ENCODE measurements around the gene MTHFD2L. TPM values are rescaled to one million over a fixed set of nuclear protein-coding genes. Genes with fewer than 3 reads are reported as not detected.
A peak's percentile ranks its signal among the peaks of the same experiment; 100 is the strongest.

Gene MTHFD2L
- total RNA-seq, 3 donors from 2014 or later, result 10.7 to 12.9 (median 11.6) TPM

- no peak overlapping the region for H3K4me3 ChIP-seq
- H3K4me1 ChIP-seq (ENCODE audit: low read depth), result no peaks in the 10 kb centered on the region
- no peaks in the 10 kb centered on the region for H3K9me3 ChIP-seq
- no peak for DNase-seq
- no peaks in the 10 kb centered on the region for H3K36me3 ChIP-seq (ENCODE audit: low read depth)
- intact Hi-C loops (cut with DNase I, micrococcal nuclease), result no loop called here
- ATAC-seq, result no peak
- TF ChIP-seq CTCF (IDR thresholded peaks at IDR 0.05), result no peak
Measured at GRCh38 chr4:74219240-74219639, 61.3 kb downstream of the MTHFD2L start.

- no peaks in the 10 kb centered on the region for H3K4me1 ChIP-seq (ENCODE audit: low read depth)
- no peak overlapping the region for H3K4me3 ChIP-seq
- no peaks in the 10 kb centered on the region for H3K9me3 ChIP-seq
- ATAC-seq (no peak), DNase-seq (no peak)
- intact Hi-C loops (cut with DNase I, micrococcal nuclease), result loop anchor here in 1 of 2 donors (10.0 kb wide), 1 partner anchor 82 kb away; the partner anchor contains the start of gene EPGN
- TF ChIP-seq CTCF (IDR thresholded peaks at IDR 0.05), result no peak
- no peaks in the 10 kb centered on the region for H3K36me3 ChIP-seq (ENCODE audit: low read depth)
Measured at GRCh38 chr4:74223098-74223497, 65.2 kb downstream of the MTHFD2L start.

GRCh38 chr4:74223801-74224200 lies 65.9 kb downstream of the MTHFD2L start:
- H3K4me1 ChIP-seq (ENCODE audit: low read depth), result no peaks in the 10 kb centered on the region
- no peak for TF ChIP-seq CTCF (IDR thresholded peaks at IDR 0.05)
- H3K4me3 ChIP-seq, result no peak overlapping the region
- no peaks in the 10 kb centered on the region for H3K36me3 ChIP-seq (ENCODE audit: low read depth)
- ATAC-seq (no peak), DNase-seq (no peak)
- H3K9me3 ChIP-seq, result no peaks in the 10 kb centered on the region
- intact Hi-C loops (cut with DNase I, micrococcal nuclease), result loop anchor here in 1 of 2 donors (10.0 kb wide), 1 partner anchor 81 kb away; the partner anchor contains the start of gene EPGN

- ATAC-seq, result peak; percentile 59
- intact Hi-C loops (cut with DNase I, micrococcal nuclease), result loop anchor here in 1 of 2 donors (10.0 kb wide), 1 partner anchor 76 kb away; the partner anchor contains the start of gene EPGN
Measured at GRCh38 chr4:74228691-74229640, 71.0 kb downstream of the MTHFD2L start.

GRCh38 chr4:74230902-74231499 lies 73.1 kb downstream of the MTHFD2L start:
- Histone ChIP-seq H3K4me1 (ENCODE audit: low read depth) (peaks cover 9% of the 10 kb centered on the region), H3K4me3 (no peak overlapping the region), H3K9me3 (no peaks in the 10 kb centered on the region), H3K36me3 (ENCODE audit: low read depth) (no peaks in the 10 kb centered on the region)
- TF ChIP-seq CTCF (IDR thresholded peaks at IDR 0.05), result no peak
- ATAC-seq (peak; percentile 94), DNase-seq (peak in 1 of 3 donors; percentile 80)
- intact Hi-C loops (cut with DNase I, micrococcal nuclease), result no loop called here

More at GRCh38 chr4:74228691-74229640, 71.0 kb downstream of the MTHFD2L start:
- Histone ChIP-seq H3K36me3 (ENCODE audit: low read depth) (no peaks in the 10 kb centered on the region), H3K4me1 (ENCODE audit: low read depth) (peaks cover 9% of the 10 kb centered on the region), H3K4me3 (no peak overlapping the region), H3K9me3 (no peaks in the 10 kb centered on the region)
- peak; percentile 63 to 87 (median 78) for DNase-seq
- peak; percentile 72 for TF ChIP-seq CTCF (IDR thresholded peaks at IDR 0.05)
